PFSK-1 (cell line): ENCODE data around the gene VWA2.

ENCODE experiments used
- FOXP2 ChIP-seq: optimal IDR thresholded peaks from 2 replicates; pipeline ENCODE3; 2011; ENCODE audit warnings: borderline replicate concordance, control low read depth, inconsistent platforms; ENCODE audit not compliant: insufficient read depth; ENCODE audit errors: extremely low read length, extremely low read depth
- POLR2AphosphoS5 ChIP-seq: IDR thresholded peaks from 2 replicates; pipeline ENCODE4 v1.6.1; 2012; ENCODE audit warnings: low read depth, mild to moderate bottlenecking, control low read depth, low read length, moderate library complexity
- REST ChIP-seq, 2 experiments: IDR thresholded peaks; 2 replicates each; pipeline versions ENCODE4 v1.6.1 to v1.8.0; 2011 to 2012; ENCODE audit warnings: low read depth in 2 of 2, low read length in 2 of 2, control low read depth in 1 of 2, inconsistent platforms in 1 of 2, mild to moderate bottlenecking in 1 of 2, moderate library complexity in 1 of 2; ENCODE audit not compliant: insufficient read depth in 1 of 2
- SIN3A ChIP-seq: IDR thresholded peaks from 2 replicates; pipeline ENCODE4 v1.6.1; 2012; ENCODE audit warnings: mild to moderate bottlenecking, low read length, moderate library complexity, borderline replicate concordance; ENCODE audit not compliant: insufficient read depth
- TAF1 ChIP-seq: IDR thresholded peaks from 2 replicates; pipeline ENCODE4 v1.6.1; 2012; ENCODE audit warnings: low read length, control low read depth, borderline replicate concordance; ENCODE audit not compliant: insufficient read depth

Gene VWA2

GRCh38 chr10:114311496-114312209 is 72.6 kb downstream of the VWA2 start:
- TF ChIP-seq POLR2AphosphoS5 (no peak), TAF1 (no peak)

DNA sequence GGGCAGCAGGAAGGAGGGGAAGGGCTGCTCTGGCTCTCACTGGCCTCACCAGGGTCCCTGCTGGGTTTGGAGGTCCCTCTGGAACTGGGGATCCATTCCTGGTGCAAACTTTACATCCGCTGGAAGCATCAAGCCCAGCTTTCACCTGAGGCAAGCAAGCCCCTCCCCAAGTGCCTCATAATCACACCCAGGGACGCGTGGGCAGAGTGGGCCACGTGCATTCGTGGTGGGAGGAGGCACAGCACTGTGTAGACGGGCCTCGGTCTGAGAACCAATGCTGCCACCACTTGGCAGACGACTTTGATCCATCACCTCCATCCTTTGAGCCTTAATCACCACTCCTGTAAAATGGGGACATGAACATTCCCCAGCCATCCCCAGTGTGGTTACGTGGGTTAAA is 74.1 kb downstream of the VWA2 start:
- TF ChIP-seq FOXP2 (no peak), TAF1 (no peak), POLR2AphosphoS5 (no peak), SIN3A (no peak)

- TF ChIP-seq TAF1 (no peak), REST (IDR thresholded peaks at IDR 0.05; ENCODE audit: insufficient read depth in 1 of 2, low read depth in 2 of 2, low read length in 2 of 2) (no peak), POLR2AphosphoS5 (no peak), SIN3A (no peak), FOXP2 (no peak)
Measured at GRCh38 chr10:114313866-114314265, 74.8 kb downstream of the VWA2 start.

GRCh38 chr10:114315566-114316420 is 76.7 kb downstream of the VWA2 start:
- TF ChIP-seq SIN3A (no peak), REST (IDR thresholded peaks at IDR 0.05; ENCODE audit: insufficient read depth in 1 of 2, low read depth in 2 of 2, low read length in 2 of 2) (no peak), POLR2AphosphoS5 (no peak), FOXP2 (no peak), TAF1 (no peak)

GRCh38 chr10:114316744-114317143 is 77.7 kb downstream of the VWA2 start:
- TF ChIP-seq TAF1 = no peak
- no peak for TF ChIP-seq FOXP2
- TF ChIP-seq POLR2AphosphoS5 = no peak
- no peak for TF ChIP-seq REST (IDR thresholded peaks at IDR 0.05; ENCODE audit: insufficient read depth in 1 of 2, low read depth in 2 of 2, low read length in 2 of 2)
- TF ChIP-seq SIN3A = no peak
